ENCODE results near the gene ATG101.

- TF ChIP-seq EZH2 (IDR thresholded peaks at IDR 0.05) = no peak
- TF ChIP-seq POLR2AphosphoS5 (IDR thresholded peaks at IDR 0.05; ENCODE audit: borderline replicate concordance, low read depth, low read length) = no peak
These were observed 43.5 kb upstream of the ATG101 start for GRCh38 chr12:52026263-52026662.
